Activated naive CD4-positive, alpha-beta T cell treated with anti-CD3 and anti-CD28 coated beads, Interleukin-2, amount 10 ng/mL, durations not matched to agents 7 days and 5 days (primary cell): Measurements from ENCODE around the gene KAZN.

Source experiments
- CTCF ChIA-PET: fragments of 350-600 bp; sonication (Branson Sonifier 250); formaldehyde crosslinking; loops from one replicate; lab custom pipeline; 2021; ENCODE audit warnings: antibody characterized with exemption; lab: Charles Lee
- DNase-seq: peaks from one replicate; pipeline ENCODE4 v3.0.0-alpha.2; 2020
- H3K27ac Mint-ChIP-seq: one replicate; pipeline ENCODE4 v1.8.0; 2021; ENCODE audit warnings: mild to moderate bottlenecking, moderate library complexity, mixed read lengths
- H3K27me3 Mint-ChIP-seq: one replicate; pipeline ENCODE4 v1.8.0; 2021; ENCODE audit warnings: mild to moderate bottlenecking, mixed read lengths
- H3K36me3 Mint-ChIP-seq: one replicate; pipeline ENCODE4 v1.8.0; 2021; ENCODE audit warnings: mixed read lengths
- H3K4me1 Mint-ChIP-seq: one replicate; pipeline ENCODE4 v1.8.0; 2021; ENCODE audit warnings: mixed read lengths
- H3K4me3 Mint-ChIP-seq: one replicate; pipeline ENCODE4 v1.8.0; 2021; ENCODE audit warnings: mild to moderate bottlenecking, moderate library complexity, mixed read lengths
- H3K9me3 Mint-ChIP-seq: one replicate; pipeline ENCODE4 v1.8.0; 2021; ENCODE audit warnings: mixed read lengths

Gene KAZN

DNA sequence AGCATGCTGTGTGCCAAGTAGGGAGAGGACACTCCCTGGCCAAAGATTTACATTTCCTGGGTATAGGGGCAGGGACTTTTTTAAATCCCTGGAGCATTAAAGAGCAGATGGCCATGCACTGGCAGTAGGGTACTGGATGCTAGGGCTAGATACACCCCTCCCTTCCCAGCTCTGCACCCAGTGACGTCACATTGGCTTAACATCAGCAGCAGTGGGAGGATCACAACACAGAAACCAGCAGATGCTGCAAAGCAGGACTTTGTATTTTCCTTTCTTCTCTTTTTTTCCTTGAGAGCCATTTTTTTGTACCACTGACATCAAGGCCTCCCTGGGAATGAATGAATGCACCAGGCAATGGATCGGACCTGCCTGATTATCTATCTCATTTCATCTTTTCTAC, 243.0 kb downstream of the KAZN start:
- Mint-ChIP-seq H3K27ac (no peak overlapping the region), H3K9me3 (peaks cover 19% of the 10 kb centered on the region), H3K4me1 (no peaks in the 10 kb centered on the region), H3K4me3 (no peak overlapping the region), H3K27me3 (no peaks in the 10 kb centered on the region), H3K36me3 (no peaks in the 10 kb centered on the region)
- DNase-seq, result no peak
- CTCF ChIA-PET, result no interaction called here

- peaks cover 19% of the 10 kb centered on the region for H3K9me3 Mint-ChIP-seq
- no peak for DNase-seq
- CTCF ChIA-PET, result no interaction called here
- no peaks in the 10 kb centered on the region for H3K4me1 Mint-ChIP-seq
- H3K36me3 Mint-ChIP-seq, result no peaks in the 10 kb centered on the region
- H3K27me3 Mint-ChIP-seq, result no peaks in the 10 kb centered on the region
- no peak overlapping the region for H3K4me3 Mint-ChIP-seq
- no peak overlapping the region for H3K27ac Mint-ChIP-seq
These were observed 243.5 kb downstream of the KAZN start for GRCh38 chr1:14841951-14842350.

- Mint-ChIP-seq H3K36me3 (no peaks in the 10 kb centered on the region), H3K9me3 (peaks cover 19% of the 10 kb centered on the region), H3K27ac (no peak overlapping the region), H3K4me3 (no peak overlapping the region), H3K27me3 (no peaks in the 10 kb centered on the region), H3K4me1 (no peaks in the 10 kb centered on the region)
- DNase-seq, result no peak
- CTCF ChIA-PET, result no interaction called here
These were observed 243.9 kb downstream of the KAZN start for GRCh38 chr1:14842361-14842760.

DNA sequence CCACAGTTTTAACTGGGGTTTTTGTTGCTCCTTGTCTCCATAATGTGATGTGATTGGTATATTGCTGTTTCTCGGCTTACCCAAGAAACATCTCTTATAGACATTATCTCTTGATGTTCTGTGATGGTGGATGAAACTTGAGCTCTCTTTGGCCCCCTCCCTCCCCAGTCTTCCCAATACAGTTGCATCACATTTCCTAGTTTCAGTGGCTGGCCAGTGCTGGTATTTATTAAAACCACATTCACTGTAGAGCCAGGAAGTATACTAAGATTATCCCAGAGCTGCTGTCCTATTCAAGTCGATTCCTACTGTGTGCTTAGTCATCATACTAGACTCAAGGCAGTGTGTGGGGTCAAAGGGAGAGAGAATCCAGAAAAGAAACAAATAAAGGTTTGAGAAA, 244.4 kb downstream of the KAZN start:
- H3K4me1 Mint-ChIP-seq, result no peaks in the 10 kb centered on the region
- CTCF ChIA-PET, result no interaction called here
- H3K9me3 Mint-ChIP-seq, result peaks cover 19% of the 10 kb centered on the region
- H3K4me3 Mint-ChIP-seq, result no peak overlapping the region
- H3K36me3 Mint-ChIP-seq, result no peaks in the 10 kb centered on the region
- H3K27ac Mint-ChIP-seq, result no peak overlapping the region
- DNase-seq, result no peak
- H3K27me3 Mint-ChIP-seq, result no peaks in the 10 kb centered on the region

DNA sequence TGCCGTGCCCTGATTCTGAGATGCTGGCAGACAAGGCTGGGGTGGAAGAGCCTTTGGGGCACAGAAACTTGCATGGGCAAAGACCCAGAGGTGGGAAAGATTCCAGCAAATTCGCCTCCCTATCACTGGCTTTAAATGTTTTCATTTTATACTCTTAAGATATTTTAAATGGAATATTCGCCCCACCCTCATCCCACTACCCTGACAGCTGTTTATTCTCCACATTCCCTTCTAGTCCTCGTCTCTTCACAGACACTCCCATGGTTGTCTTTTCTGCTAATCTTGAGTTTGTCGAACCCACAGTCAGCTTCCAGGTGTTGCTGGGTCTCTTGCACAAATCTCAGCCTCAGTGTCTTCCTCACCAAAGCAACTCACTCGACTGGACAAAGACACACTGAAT, 245.0 kb downstream of the KAZN start:
- Mint-ChIP-seq H3K27ac (no peak overlapping the region), H3K4me3 (no peak overlapping the region), H3K27me3 (no peaks in the 10 kb centered on the region), H3K4me1 (no peaks in the 10 kb centered on the region), H3K9me3 (peaks cover 19% of the 10 kb centered on the region), H3K36me3 (no peaks in the 10 kb centered on the region)
- no peak for DNase-seq
- CTCF ChIA-PET, result no interaction called here

- no peaks in the 10 kb centered on the region for H3K4me1 Mint-ChIP-seq
- CTCF ChIA-PET, result no interaction called here
- no peak overlapping the region for H3K27ac Mint-ChIP-seq
- H3K27me3 Mint-ChIP-seq, result no peaks in the 10 kb centered on the region
- H3K9me3 Mint-ChIP-seq, result peaks cover 19% of the 10 kb centered on the region
- H3K36me3 Mint-ChIP-seq, result no peaks in the 10 kb centered on the region
- DNase-seq, result no peak
- no peak overlapping the region for H3K4me3 Mint-ChIP-seq
These were observed 245.9 kb downstream of the KAZN start for GRCh38 chr1:14844356-14844755.

- no peaks in the 10 kb centered on the region for H3K27me3 Mint-ChIP-seq
- DNase-seq, result no peak
- H3K9me3 Mint-ChIP-seq, result peaks cover 19% of the 10 kb centered on the region
- CTCF ChIA-PET, result no interaction called here
- no peak overlapping the region for H3K4me3 Mint-ChIP-seq
- H3K4me1 Mint-ChIP-seq, result no peaks in the 10 kb centered on the region
- H3K27ac Mint-ChIP-seq, result no peak overlapping the region
- no peaks in the 10 kb centered on the region for H3K36me3 Mint-ChIP-seq
These were observed 246.6 kb downstream of the KAZN start for GRCh38 chr1:14844923-14845617.

- Mint-ChIP-seq H3K9me3 (peaks cover 16% of the 10 kb centered on the region), H3K4me1 (no peaks in the 10 kb centered on the region), H3K27ac (no peak overlapping the region), H3K4me3 (no peak overlapping the region), H3K27me3 (no peaks in the 10 kb centered on the region), H3K36me3 (no peaks in the 10 kb centered on the region)
- CTCF ChIA-PET, result no interaction called here
- DNase-seq, result no peak
These were observed 247.4 kb downstream of the KAZN start for GRCh38 chr1:14845851-14846250.

GRCh38 chr1:14846688-14847087, 248.2 kb downstream of the KAZN start:
- H3K36me3 Mint-ChIP-seq, result no peaks in the 10 kb centered on the region
- no peaks in the 10 kb centered on the region for H3K4me1 Mint-ChIP-seq
- peaks cover 12% of the 10 kb centered on the region for H3K9me3 Mint-ChIP-seq
- CTCF ChIA-PET, result no interaction called here
- H3K27me3 Mint-ChIP-seq, result no peaks in the 10 kb centered on the region
- H3K4me3 Mint-ChIP-seq, result no peak overlapping the region
- no peak for DNase-seq
- H3K27ac Mint-ChIP-seq, result no peak overlapping the region

DNA sequence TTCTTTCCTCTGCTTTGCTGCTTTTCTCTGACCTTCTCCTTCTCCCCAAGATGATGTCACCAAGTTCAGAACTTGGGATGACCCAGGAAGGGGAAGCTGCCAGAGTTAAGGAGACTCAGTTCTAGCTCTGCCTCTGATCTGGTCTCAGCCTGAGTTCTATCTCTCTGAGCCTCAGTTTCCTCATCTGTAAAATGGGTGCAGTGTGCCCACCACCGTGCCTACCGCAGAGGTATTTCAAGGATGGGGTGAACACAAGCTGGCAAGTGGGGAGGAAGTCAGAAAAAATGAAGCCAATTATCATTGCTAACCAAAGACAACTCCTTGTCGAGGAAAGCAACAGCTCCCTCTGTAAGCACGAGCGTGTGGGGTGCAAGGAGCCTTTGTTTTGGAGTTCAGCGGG, 249.7 kb downstream of the KAZN start:
- CTCF ChIA-PET, result no interaction called here
- Mint-ChIP-seq H3K9me3 (peaks cover under 1% of the 10 kb centered on the region), H3K4me3 (no peak overlapping the region), H3K4me1 (no peaks in the 10 kb centered on the region), H3K27me3 (no peaks in the 10 kb centered on the region), H3K36me3 (no peaks in the 10 kb centered on the region), H3K27ac (no peak overlapping the region)
- no peak for DNase-seq

DNA sequence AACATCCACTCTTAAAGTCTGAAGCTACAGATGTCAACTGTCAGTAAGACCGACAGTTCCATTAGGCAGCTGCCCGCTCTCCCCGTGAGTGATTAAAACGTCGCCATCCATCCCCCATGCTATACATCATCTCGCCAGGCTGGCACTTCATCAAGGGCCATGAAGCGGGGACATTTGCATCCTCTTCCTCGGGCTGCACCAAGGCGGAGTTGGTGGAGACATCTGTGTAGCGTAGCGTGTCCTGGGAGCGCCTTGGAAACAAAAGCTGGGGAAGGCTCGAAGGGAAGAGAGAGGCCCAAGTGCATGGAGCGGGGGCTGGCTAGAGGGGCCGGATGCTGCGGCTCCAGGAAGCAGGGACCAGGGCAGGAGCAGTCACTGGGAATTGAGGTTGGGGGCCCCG, 250.1 kb downstream of the KAZN start:
- Mint-ChIP-seq H3K9me3 (no peaks in the 10 kb centered on the region), H3K4me1 (no peaks in the 10 kb centered on the region), H3K4me3 (no peak overlapping the region), H3K27me3 (no peaks in the 10 kb centered on the region), H3K36me3 (no peaks in the 10 kb centered on the region), H3K27ac (no peak overlapping the region)
- CTCF ChIA-PET, result no interaction called here
- no peak for DNase-seq

GRCh38 chr1:14849038-14849437, 250.6 kb downstream of the KAZN start:
- Mint-ChIP-seq H3K9me3 (no peaks in the 10 kb centered on the region), H3K4me3 (no peak overlapping the region), H3K4me1 (no peaks in the 10 kb centered on the region), H3K27ac (no peak overlapping the region), H3K27me3 (no peaks in the 10 kb centered on the region), H3K36me3 (no peaks in the 10 kb centered on the region)
- CTCF ChIA-PET, result no interaction called here
- DNase-seq, result no peak

GRCh38 chr1:14850563-14850962, 252.1 kb downstream of the KAZN start:
- Mint-ChIP-seq H3K27me3 (no peaks in the 10 kb centered on the region), H3K36me3 (no peaks in the 10 kb centered on the region), H3K27ac (no peak overlapping the region), H3K9me3 (no peaks in the 10 kb centered on the region), H3K4me1 (no peaks in the 10 kb centered on the region), H3K4me3 (no peak overlapping the region)
- CTCF ChIA-PET, result no interaction called here
- DNase-seq, result no peak

- Mint-ChIP-seq H3K27ac (no peak overlapping the region), H3K36me3 (no peaks in the 10 kb centered on the region), H3K27me3 (no peaks in the 10 kb centered on the region), H3K4me3 (no peak overlapping the region), H3K9me3 (no peaks in the 10 kb centered on the region), H3K4me1 (no peaks in the 10 kb centered on the region)
- no peak for DNase-seq
- CTCF ChIA-PET, result no interaction called here
These were observed 253.3 kb downstream of the KAZN start for GRCh38 chr1:14851760-14852159.

DNA sequence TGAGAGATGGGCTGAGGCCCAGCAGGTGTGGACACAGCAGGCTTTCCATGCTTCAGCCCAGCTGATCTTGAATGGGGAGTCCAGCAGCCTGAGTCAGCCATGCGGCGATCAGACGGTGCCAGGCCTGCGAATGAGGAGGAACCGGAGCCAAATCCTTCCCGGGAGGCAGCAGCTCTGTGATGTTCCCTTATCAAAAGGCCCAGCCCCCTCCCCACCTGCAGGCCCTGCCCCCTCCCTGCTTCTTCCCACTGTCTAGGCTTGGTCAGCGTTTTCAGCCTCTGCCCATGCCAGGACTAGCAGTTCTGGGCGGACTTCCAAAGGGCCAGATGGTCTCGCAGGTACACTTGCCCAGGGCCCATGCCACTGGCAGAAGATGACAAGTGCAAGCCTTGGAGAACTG, 253.8 kb downstream of the KAZN start:
- H3K9me3 Mint-ChIP-seq, result no peaks in the 10 kb centered on the region
- H3K27ac Mint-ChIP-seq, result no peak overlapping the region
- no peaks in the 10 kb centered on the region for H3K27me3 Mint-ChIP-seq
- H3K4me1 Mint-ChIP-seq, result no peaks in the 10 kb centered on the region
- H3K4me3 Mint-ChIP-seq, result no peak overlapping the region
- no peak for DNase-seq
- CTCF ChIA-PET, result no interaction called here
- no peaks in the 10 kb centered on the region for H3K36me3 Mint-ChIP-seq

GRCh38 chr1:14853518-14853917, 255.0 kb downstream of the KAZN start:
- DNase-seq, result no peak
- CTCF ChIA-PET, result no interaction called here
- Mint-ChIP-seq H3K27ac (no peak overlapping the region), H3K4me3 (no peak overlapping the region), H3K36me3 (no peaks in the 10 kb centered on the region), H3K4me1 (no peaks in the 10 kb centered on the region), H3K27me3 (no peaks in the 10 kb centered on the region), H3K9me3 (no peaks in the 10 kb centered on the region)
